Measurements from ENCODE around the gene EPB41L4B. TPM values are rescaled to one million over a fixed set of nuclear protein-coding genes. Genes with fewer than 3 reads are reported as not detected.

The EPB41L4B gene
- total and polyA plus RNA-seq, 12 donors = 0.20 to 15.2 (median 4.4) TPM

- Histone ChIP-seq H3K27me3 (no peaks in the 10 kb centered on the region), H3K4me3 (no peak overlapping the region), H3K36me3 (no peaks in the 10 kb centered on the region), H3K27ac (no peak overlapping the region), H3K4me1 (peaks cover 0 to 14% (median 0%) of the 10 kb centered on the region in 9 donors), H3K9me3 (no peaks in the 10 kb centered on the region)
- 84 to 91% methylated on average over 9 of the region's 9 CpGs for WGBS, 2 donors
- no peak for DNase-seq
- intact Hi-C loops (cut with DNase I) = loop anchor here in 5 of 10 donors (5.0 kb wide), 2 partner anchors 126 to 131 kb away; partner anchors contain the start of gene EPB41L4B (in 3 of the 5)
- ATAC-seq = peak in 1 of 8 donors; percentile 44
- TF ChIP-seq, protein P1, sequence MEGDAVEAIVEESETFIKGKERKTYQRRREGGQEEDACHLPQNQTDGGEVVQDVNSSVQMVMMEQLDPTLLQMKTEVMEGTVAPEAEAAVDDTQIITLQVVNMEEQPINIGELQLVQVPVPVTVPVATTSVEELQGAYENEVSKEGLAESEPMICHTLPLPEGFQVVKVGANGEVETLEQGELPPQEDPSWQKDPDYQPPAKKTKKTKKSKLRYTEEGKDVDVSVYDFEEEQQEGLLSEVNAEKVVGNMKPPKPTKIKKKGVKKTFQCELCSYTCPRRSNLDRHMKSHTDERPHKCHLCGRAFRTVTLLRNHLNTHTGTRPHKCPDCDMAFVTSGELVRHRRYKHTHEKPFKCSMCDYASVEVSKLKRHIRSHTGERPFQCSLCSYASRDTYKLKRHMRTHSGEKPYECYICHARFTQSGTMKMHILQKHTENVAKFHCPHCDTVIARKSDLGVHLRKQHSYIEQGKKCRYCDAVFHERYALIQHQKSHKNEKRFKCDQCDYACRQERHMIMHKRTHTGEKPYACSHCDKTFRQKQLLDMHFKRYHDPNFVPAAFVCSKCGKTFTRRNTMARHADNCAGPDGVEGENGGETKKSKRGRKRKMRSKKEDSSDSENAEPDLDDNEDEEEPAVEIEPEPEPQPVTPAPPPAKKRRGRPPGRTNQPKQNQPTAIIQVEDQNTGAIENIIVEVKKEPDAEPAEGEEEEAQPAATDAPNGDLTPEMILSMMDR (IDR thresholded peaks at IDR 0.05) = no peak
Measured at GRCh38 chr9:109191746-109192145, 129.1 kb downstream of the EPB41L4B start.

DNA sequence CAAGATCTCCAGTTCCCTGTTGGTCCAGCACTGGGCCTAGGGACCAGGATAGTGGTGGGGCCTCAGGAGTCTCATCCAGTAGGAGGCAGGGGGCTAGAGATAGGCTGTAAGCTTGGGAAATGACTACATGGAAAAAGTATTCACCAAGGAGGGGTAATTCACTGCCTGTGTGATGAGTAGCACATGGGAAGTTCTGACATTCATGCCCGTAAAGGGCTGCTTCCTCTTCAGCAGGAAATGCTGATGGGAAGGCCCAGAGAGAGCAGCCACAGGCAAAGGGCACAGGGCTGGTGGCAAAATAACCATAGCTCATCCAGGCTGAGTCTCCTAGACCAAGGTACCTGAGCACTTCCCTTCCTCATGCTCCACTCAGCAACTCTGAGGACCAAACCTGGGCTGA lies 130.7 kb downstream of the EPB41L4B start:
- intact Hi-C loops (cut with DNase I) = loop anchor here in 5 of 10 donors (5.0 kb wide), 2 partner anchors 127 to 132 kb away; partner anchors contain the start of gene EPB41L4B (in 3 of the 5)
- DNase-seq (no peak), ATAC-seq (no peak)
- Histone ChIP-seq H3K27ac (no peak overlapping the region), H3K27me3 (no peaks in the 10 kb centered on the region), H3K4me3 (no peak overlapping the region), H3K9me3 (no peaks in the 10 kb centered on the region), H3K4me1 (peaks cover 0 to 15% (median 0%) of the 10 kb centered on the region in 9 donors), H3K36me3 (no peaks in the 10 kb centered on the region)
- TF ChIP-seq, protein P1 (IDR thresholded peaks at IDR 0.05) = no peak
- 69 to 76% methylated on average over 1 of the region's 1 CpG for WGBS, 2 donors

DNA sequence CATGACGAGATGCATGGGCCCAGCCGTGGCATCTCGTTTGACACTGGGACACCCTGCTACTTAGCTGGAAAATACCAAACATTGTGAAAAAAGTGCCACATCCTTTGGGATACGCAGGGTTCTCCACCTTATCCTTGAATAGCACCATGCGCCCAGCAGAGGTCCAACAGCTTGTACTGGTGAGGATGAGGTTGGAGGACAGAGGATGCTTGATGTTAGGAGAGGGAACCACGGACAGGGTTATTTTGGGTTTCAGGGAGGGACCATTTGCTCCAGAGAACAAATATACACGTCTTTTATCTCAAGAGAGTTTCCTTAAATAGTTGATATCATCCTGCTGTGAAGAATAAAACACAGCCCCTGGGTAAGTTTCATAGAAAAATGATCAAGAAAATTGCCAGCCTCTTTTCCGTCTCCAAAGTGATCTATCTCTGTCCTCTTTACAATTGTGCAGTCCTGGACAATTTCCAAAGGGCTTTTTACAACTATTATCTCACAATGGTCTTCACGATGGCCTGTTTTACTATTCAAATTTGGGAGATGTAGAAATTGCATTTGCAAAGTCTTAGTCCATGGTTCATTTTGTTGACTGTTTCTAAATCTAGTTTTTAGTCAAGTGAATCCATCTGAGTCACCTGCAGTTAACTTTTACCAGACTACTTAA lies 133.9 kb downstream of the EPB41L4B start:
- Histone ChIP-seq H3K4me1 (peaks cover 0 to 15% (median 0%) of the 10 kb centered on the region in 9 donors), H3K4me3 (no peak overlapping the region), H3K9me3 (no peaks in the 10 kb centered on the region), H3K27me3 (no peaks in the 10 kb centered on the region), H3K36me3 (no peaks in the 10 kb centered on the region), H3K27ac (no peak overlapping the region)
- no peak for DNase-seq
- intact Hi-C loops (cut with DNase I) = loop anchor here in 1 of 10 donors (10.0 kb wide), 1 partner anchor 138 kb away; the partner anchor contains the start of gene EPB41L4B
- WGBS, 2 donors = 55 to 58% methylated on average over 9 of the region's 9 CpGs
- TF ChIP-seq, protein P1 (IDR thresholded peaks at IDR 0.05) = no peak
- peak in 2 of 8 donors; percentile 34 to 40 for ATAC-seq

DNA sequence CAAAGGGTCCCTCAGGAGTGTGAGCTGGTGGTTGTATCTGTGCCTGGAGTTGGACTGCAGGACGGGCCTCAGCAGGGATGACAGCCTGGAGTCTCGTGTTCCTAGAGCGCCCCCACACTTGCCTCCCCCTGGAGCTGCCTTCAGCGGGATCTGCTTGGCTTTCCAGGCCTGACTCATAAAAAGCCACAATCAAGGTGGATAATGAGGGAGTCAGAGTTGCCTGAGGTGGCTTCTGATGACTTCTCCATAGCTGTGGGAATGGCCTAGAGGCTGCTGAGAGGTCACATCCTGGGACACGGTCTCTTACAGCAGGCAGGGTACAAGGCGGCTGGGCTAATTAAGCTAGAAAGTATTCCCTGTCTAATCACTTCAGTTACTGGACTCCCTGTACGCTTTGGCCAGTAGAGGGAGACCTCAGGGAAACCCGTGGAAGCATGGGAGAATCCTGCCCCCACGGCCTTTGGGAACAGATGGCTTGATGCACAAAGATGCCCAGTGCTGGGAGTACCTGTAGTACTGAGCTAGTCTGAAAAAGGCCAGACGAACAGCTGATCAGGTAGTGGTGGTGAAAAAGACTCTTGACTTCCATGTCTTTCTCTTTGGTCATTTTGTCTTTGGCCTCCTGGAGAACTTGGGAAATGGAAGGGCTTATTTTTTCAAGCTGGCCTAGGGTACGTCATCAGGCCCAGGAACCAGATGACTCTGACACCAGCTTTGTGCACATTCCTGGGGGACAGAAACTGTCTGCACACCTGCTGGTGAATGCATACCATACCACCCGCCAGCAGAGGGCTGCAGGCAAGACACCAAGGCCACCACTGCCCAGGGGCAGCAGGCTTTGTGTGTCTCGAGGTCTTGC lies 137.7 kb downstream of the EPB41L4B start:
- DNase-seq = no peak

More for the DNA sequence above, 137.7 kb downstream of the EPB41L4B start:
- TF ChIP-seq, protein P1 (IDR thresholded peaks at IDR 0.05) = peak in 6 of 9 donors; percentile 20 to 43 (median 32)
- no peak overlapping the region for H3K27ac ChIP-seq
- intact Hi-C loops (cut with DNase I) = loop anchor here in 1 of 10 donors (10.0 kb wide), 1 partner anchor 142 kb away; the partner anchor contains the start of gene EPB41L4B
- H3K36me3 ChIP-seq = no peaks in the 10 kb centered on the region
- ATAC-seq = peak in 2 of 8 donors; percentile 21 to 54
- WGBS, 2 donors = 71 to 72% methylated on average over 13 of the region's 13 CpGs
- H3K27me3 ChIP-seq = peaks cover 0 to 7% (median 0%) of the 10 kb centered on the region in 7 donors
- H3K4me1 ChIP-seq = peaks cover 0 to 15% (median 0%) of the 10 kb centered on the region in 9 donors
- H3K9me3 ChIP-seq = no peaks in the 10 kb centered on the region
- H3K4me3 ChIP-seq = no peak overlapping the region

Measured in heart right ventricle (tissue), 16 donors.